Ecto neural progenitor cell (in vitro differentiated cells): Measurements from ENCODE around the gene SIGLEC11.
"Not testable (repeated sequence)": the region's sequence is repeated elsewhere in the genome, so short reads cannot be mapped to it uniquely, and the experiment has no call there.

Experiments used
- DNase-seq: peaks from one replicate; pipeline ENCODE4 v3.0.0-alpha.2; 2018; ENCODE audit warnings: low spot score

Gene SIGLEC11

GRCh38 chr19:49981603-49982593 lies 20.9 kb upstream of the SIGLEC11 start:
- DNase-seq = no peak

GRCh38 chr19:49978324-49978723 lies 17.4 kb upstream of the SIGLEC11 start:
- DNase-seq = no peak

- DNase-seq = no peak
Observed at GRCh38 chr19:49977881-49978280, 16.9 kb upstream of the SIGLEC11 start.

- no peak for DNase-seq
Observed at GRCh38 chr19:49977076-49977475, 16.1 kb upstream of the SIGLEC11 start.

GRCh38 chr19:49976496-49976895 lies 15.5 kb upstream of the SIGLEC11 start:
- DNase-seq = no peak

GRCh38 chr19:49975051-49975450 lies 14.1 kb upstream of the SIGLEC11 start:
- no peak for DNase-seq

GRCh38 chr19:49973987-49974386 lies 13.0 kb upstream of the SIGLEC11 start:
- DNase-seq = no peak

GRCh38 chr19:49972841-49973240 lies 11.9 kb upstream of the SIGLEC11 start:
- no peak for DNase-seq

GRCh38 chr19:49971991-49972411 lies 11.0 kb upstream of the SIGLEC11 start:
- DNase-seq = no peak

- DNase-seq = not testable (repeated sequence)
Observed at GRCh38 chr19:49969355-49969754, 8.4 kb upstream of the SIGLEC11 start.

- DNase-seq = no peak
Observed at GRCh38 chr19:49968279-49968922, 7.4 kb upstream of the SIGLEC11 start.

GRCh38 chr19:49959892-49960291 lies 1.1 kb downstream of the SIGLEC11 start:
- DNase-seq = not testable (repeated sequence)

GRCh38 chr19:49958596-49958995 lies 2.4 kb downstream of the SIGLEC11 start:
- not testable (repeated sequence) for DNase-seq

- DNase-seq = not testable (repeated sequence)
Observed at GRCh38 chr19:49958144-49958543, 2.8 kb downstream of the SIGLEC11 start.

- DNase-seq = no peak
Observed at GRCh38 chr19:49957262-49957915, 3.6 kb downstream of the SIGLEC11 start.

- no peak for DNase-seq
Observed at GRCh38 chr19:49956115-49956495, 4.9 kb downstream of the SIGLEC11 start.

GRCh38 chr19:49954933-49955332 lies 6.0 kb downstream of the SIGLEC11 start:
- no peak for DNase-seq

GRCh38 chr19:49954092-49954829 lies 6.7 kb downstream of the SIGLEC11 start:
- DNase-seq = no peak

- no peak for DNase-seq
Observed at GRCh38 chr19:49953416-49953815, 7.6 kb downstream of the SIGLEC11 start.

GRCh38 chr19:49952906-49953305 lies 8.1 kb downstream of the SIGLEC11 start:
- no peak for DNase-seq

GRCh38 chr19:49952479-49952836 lies 8.5 kb downstream of the SIGLEC11 start:
- DNase-seq = no peak
